Measurements from ENCODE around the gene PIK3R6.

Gene PIK3R6, protein sequence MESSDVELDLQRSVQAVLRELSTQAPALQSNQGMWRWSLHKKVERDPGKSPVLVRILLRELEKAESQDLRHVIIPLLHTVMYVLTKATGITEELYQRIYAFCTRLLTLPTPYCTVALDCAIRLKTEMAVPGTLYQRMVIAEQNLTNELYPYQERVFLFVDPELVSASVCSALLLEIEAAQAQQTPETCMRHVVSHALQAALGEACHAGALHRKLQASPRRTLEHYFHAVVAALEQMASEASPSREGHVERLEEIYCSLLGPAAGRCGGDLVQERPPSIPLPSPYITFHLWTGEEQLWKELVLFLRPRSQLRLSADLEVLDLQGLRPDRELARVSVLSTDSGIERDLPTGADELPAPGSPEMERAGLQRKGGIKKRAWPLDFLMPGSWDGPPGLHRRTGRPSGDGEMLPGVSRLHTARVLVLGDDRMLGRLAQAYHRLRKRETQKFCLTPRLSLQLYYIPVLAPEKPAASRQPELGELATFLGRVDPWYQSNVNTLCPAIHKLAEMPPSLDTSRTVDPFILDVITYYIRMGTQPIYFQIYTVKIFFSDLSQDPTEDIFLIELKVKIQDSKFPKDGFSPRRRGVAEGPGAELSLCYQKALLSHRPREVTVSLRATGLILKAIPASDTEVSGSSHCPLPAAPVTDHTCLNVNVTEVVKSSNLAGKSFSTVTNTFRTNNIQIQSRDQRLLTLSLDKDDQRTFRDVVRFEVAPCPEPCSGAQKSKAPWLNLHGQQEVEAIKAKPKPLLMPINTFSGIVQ

DNA sequence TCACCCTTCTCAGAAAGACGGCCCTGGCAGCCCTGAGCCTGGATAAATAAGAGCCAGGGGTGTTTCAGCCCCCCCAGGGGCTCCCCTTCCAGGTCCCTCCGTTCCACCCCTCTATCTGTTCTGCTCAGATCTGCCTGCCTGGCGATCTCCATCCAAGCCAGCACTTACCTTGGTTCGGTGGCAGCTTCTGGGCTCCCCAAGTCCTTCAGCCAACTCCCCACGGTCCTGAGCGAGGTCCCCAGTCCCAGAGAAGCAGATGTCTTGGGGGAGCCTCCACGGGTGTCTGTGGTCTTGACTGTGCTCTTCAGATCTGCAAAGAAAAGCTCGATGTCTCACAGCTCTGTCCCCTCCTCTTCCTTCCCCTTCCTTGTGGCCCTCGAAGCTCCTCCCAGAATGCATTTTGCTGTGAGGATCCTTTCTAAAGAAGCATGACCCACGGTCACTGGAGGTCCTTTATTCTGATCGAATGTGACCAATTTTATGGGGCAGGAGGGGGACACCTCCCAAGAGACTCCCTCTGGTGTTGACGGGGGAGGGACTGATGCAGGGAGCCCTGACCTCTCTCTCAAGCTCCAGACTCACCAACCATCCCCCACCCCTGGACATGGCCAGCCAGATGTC is at the start of gene PIK3R6:
Gene PIK3R6, minus strand, starts transcription at position 314 of the 621 bp plus-strand sequence. CDS start 17,880 bp downstream, outside the sequence.
- DNase-seq = peak; percentile 36

DNA sequence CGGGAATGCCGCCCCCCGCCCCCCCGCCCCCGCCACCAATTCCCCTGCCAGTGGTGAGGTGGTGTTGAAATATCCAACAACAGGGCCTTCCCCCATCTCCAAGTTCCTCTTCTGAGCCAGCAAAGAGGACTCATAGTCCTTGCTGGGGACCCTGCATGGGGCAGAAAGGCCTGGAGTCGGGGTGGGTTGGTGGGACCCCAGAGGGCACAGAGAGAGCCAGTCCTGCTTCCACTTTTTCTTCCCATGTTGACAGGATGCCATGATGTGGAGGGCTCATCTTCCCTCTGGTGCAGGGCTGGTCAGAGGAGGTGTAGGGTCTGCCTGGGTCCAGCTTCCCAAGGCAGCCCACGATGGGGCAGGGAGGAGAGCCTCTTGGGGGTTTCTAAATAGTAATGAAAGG is 49.0 kb upstream of the PIK3R6 start:
- DNase-seq = no peak

DNA sequence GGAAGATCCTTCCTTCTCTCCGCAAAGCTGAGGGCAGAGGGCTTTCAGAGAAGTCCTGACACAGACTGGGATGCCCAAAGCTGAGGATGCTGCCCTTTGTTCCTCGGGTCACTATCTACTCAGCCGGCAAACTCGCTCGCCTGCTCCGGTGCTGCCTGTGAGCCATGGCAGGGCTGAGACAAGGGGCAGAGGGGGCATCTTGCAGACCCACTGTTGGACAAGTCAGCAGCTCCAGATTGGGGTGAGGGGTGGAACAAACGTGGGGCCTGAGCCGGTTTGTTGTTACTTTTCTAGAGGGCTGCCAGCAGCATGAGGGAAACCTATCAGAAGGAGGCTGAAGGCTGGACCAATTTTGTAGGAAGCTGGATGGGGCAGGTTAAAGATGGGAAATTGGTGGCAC is 47.1 kb upstream of the PIK3R6 start:
- DNase-seq = no peak

DNA sequence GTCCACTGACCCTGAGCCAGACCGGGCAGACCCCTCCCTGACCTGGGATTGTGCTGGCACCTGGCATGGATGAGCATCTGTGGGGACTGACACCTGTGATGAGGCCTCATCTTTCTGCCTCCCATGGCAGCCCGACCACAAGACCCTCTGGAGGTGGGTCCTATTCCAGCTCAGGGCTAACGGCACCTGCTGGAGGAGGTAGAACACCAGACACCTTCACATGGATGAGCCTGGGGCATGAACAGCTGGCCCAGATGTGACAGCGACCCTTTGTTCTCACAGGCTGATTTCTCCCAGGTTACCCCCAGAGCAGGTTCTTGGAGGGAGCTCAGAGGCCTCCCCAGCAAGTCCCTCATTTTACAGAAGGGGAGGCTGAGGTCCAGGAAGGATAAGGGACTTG is 46.4 kb upstream of the PIK3R6 start:
- DNase-seq = no peak

DNA sequence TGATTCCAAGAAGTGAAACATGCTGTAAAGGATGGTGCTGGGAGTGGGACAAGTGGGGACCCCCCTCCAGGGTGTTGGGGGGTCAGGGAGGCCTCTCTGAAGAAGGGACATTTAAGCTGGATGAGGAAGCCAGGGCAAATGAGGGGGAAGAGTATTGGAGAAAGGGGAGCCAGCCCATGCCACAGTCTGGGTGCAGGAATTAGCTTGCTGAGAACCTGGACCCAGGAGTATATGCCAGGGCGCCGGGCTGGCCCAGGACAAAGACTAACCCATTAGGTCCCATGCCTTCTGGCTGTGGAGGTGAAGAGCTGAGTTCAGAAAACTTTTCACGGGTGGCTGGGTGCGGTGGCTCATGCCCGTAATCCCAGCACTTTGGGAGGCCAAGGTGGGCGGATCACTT is 45.6 kb upstream of the PIK3R6 start:
- DNase-seq = no peak

DNA sequence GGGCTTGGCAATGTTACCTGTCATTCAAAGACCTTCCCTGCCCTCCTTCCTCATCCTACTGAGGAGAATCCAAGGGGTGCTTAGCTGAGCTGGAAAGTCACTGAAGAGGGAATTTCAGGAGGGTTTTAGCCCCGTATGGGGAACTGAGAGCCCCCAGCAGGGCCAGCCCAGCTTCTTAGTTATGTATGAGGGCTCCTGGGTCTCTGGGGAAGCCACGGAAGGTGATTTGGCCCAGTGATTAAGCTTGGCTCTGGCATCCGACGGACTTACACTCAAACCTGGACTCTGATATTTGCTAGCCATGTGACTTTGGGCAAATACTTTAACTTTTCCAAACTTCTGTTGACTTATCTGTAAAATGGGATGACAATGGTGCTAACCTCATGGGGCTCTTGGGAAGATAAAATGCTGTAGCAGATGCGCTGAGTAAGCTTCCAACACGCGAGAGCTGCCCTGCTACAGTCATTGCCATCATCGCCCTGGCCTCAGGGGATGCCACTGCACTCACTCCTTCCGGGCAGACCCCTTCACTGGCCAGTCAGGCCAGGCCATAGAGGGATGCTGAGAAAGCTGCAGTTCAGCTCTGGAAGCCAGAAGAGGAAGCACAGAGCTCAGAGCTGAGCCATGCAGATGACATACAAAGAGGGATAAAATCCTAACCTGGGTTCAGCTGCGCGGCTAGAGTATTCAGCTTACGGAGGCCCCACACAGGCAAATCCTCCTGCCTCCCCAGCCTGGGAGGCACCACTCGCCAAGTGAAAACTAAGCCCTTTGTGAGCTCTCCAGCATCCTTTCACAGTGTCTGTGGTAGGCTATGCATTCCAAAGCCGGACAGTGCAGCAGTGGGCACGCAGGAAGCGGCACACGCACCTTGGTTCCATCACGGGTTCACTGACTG is 44.9 kb upstream of the PIK3R6 start:
- DNase-seq = no peak

DNA sequence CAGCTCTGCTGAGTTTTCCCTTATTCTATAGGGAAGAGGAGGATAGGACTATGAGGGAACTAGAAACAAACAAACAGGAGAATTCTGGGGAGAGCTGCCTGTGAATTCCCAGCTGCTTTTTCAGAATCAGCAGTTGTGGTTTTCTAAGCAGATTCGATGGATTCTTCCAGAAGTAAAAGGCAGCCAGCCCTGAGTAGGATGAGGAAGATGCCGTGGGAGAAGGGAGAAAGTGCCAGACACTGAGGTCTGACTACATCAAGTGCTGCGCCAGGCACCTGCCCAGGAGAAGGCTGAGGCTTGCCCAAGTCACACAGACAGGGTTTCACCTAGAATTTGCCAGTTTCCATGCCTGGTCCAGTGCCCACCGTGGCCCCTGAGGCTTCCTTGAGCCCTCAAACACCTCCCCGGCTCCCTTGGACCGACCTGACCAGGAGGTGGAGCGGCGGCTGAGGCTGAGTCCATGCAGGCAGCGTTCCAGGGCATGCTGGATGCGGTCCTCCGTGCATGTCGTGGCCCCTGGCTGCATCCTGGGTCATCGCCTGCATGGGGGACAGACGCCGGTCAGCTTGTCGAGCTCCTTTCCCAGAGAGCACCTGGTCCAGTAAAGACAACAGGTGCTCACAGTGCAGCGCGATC is 43.6 kb upstream of the PIK3R6 start:
- no peak for DNase-seq

DNA sequence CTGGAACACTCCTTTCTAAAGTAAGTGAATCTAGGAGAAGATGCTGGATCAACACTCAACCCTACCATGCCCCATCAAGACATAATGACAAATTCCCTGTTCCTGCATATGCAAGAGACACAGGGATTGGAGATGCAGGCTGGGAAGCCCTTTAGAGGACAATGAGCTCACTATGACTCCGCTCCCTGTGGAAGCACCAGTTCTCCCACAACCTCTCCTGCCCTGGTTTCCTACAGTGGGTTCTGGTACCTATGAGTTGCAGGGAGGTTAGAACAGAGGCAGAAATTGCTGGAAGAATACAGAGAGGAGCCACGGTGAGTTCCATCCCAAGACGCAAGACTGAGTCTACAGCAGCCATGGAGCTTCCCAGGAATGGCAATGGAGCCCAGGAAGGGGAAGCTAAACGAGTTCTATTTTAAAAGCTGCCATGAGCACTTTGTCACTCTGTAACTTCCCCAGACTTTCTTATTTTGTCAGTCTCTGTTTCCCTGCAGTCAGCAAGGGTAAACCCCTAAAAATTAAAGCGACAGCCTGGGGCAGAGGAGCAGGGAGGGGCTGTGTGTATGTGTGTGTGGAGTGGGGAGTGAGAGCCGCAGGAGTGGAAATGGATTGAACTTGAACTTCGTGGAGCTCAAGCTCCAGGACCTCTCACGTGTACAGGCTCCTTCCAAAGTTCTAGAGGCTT is 42.3 kb upstream of the PIK3R6 start:
- DNase-seq = no peak

DNA sequence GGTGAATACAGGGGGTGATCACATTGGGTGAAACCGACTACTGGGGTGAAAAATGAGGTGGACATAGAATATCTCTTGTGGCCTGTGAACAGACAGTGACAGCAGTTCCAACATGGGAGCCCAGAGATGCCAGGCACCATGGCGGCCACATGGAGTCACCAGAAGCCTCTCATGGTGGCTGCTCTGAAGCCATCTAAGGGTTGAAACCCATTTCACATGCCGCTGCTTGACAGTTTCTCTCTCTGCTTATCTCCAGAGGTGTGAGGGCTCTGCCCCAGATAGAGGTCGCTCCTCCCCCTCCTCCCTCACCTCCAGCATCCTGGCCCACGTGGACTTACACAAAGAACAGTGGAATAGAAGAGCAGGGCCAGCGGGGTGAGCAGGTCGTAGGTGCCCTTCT is 37.9 kb upstream of the PIK3R6 start:
- peak; percentile 38 for DNase-seq

DNA sequence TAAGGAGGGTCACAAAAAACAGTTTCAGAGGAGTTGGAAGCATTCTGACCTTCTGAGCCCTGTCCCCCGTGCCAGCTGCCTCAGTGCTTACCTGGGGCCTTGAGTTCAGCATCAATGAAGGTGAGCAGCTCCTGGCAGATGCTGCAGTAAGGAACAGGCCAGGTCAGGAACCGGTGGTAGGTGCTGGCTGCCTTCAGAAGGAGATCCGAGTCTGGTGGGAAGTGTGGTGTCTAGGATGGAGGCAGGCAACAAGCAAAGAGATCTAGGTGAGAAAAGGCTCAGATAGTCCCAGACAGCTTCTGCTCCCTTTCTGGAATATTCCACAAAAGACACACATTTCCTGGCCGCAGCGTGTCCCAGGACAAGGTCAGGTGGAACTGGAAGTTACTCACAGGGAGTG is 37.2 kb upstream of the PIK3R6 start:
- DNase-seq = no peak

DNA sequence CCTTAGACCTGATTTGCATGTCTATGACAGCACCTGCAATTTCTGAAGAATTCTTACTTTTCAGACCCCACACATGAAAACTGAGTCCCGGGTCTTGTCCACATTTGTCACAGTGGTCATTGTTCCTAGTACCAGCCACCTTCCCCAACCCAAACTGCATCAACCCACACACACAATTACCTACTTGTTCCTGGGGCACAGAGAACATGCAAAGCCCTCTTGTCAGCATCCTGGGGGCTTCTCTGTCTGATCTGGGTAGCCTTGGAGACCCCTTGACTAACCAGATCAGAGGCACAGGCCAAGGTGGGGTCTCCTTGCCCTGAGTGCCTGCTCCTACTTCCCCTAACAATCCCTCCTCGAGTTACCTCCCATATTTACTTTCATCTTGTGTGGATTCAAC is 36.7 kb upstream of the PIK3R6 start:
- DNase-seq = no peak

DNA sequence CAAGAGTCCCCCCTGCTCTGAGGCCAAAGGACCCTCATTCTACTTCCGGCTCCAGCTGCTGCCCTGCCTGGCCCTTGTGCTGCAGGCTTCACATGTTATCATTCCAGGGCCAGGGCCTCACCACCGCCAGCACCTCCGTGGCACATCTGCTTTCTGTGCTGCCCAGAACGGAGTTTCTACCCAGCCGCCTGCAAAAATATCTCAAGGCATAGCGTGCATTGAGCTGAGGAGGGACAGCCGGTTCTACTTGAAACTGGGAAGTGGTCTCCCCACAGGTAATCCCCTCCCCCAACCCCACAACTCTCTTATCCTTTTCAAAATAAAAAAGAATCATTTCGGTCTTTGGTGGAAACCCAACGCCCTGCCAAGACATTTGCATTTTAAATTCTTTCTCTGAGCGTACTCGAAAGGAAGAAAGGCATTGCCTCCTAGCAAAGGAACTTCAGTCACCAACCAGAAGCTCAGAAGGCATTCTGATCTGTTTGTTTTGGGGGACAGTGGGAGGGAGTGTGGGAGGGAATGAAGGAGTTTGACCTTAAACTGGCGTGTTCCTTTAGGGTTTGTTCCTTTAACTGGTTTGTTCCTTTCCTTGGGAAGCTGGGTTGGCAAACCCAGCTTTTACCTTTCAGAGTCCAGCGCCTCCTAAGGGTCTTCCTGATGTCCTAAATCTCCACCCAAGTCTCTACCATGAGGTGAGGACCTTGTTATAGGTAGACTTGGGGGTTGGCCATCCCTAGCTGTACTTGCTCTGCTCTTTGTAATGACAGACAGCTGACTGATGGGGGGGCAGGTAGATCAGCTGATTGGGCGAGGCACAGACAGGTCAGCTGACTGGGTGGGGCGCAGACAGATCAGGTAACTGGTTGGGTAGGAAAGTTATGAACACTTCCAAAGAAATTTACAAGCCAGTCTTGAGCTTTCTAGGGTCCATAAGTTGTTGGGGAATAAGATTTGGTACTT is 33.4 kb upstream of the PIK3R6 start:
- DNase-seq = peak; percentile 42

DNA sequence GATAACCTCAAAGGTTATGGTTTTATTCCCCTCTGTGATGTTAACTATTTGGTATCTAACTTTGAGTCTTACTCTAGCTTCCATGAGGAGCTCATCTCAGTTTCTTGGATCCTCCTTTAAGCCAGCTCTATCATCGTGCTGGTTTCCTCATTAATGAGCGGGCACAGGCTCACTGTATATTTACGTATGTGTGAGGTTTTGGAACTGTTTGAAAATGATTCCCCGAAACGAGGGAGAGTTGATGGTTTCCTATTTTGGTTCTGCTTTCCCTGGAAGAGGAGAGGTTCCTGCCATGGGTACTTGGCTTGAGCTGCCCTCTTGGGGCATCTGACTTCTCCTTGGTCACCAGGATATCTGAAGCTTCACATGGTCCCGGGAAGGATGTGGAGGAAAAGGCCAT is 32.7 kb upstream of the PIK3R6 start:
- DNase-seq = no peak

DNA sequence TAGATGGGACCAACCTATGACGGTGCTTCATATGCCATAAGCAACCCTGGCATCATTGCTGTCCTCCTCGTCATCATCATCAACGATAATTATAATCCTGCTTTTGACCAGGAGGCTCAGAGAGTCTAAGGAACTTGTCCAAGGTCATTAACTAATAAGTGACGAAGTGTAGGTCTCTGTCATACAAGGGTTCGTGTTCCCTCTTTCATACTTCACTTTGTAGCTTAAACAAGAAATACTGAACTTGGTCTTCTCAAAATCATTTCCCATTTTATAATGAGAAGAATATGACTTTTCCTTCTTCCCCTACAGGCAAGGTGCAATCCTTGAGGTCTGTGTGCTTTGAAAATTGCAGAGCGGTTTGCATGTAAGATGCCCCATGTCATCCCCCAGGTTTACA is 31.2 kb upstream of the PIK3R6 start:
- DNase-seq = no peak

DNA sequence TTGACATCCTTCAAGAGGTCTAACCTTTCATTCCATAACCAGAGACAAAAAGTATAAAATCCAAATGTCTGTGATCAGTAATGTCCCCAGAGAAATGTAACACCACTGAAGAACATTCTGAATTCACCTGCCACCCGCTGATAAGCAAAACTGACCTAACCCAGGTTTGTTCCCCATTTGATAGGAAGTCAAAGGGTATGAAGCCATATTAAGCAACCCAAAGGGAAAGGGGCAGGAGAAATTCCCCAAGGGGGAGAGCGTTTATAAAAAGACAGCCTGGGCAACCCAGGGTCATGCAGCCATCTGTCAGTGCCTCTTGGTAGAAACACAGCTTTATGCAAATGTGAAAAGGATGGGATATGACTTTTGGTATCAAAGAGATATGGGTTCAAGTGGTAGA is 30.7 kb upstream of the PIK3R6 start:
- no peak for DNase-seq

DNA sequence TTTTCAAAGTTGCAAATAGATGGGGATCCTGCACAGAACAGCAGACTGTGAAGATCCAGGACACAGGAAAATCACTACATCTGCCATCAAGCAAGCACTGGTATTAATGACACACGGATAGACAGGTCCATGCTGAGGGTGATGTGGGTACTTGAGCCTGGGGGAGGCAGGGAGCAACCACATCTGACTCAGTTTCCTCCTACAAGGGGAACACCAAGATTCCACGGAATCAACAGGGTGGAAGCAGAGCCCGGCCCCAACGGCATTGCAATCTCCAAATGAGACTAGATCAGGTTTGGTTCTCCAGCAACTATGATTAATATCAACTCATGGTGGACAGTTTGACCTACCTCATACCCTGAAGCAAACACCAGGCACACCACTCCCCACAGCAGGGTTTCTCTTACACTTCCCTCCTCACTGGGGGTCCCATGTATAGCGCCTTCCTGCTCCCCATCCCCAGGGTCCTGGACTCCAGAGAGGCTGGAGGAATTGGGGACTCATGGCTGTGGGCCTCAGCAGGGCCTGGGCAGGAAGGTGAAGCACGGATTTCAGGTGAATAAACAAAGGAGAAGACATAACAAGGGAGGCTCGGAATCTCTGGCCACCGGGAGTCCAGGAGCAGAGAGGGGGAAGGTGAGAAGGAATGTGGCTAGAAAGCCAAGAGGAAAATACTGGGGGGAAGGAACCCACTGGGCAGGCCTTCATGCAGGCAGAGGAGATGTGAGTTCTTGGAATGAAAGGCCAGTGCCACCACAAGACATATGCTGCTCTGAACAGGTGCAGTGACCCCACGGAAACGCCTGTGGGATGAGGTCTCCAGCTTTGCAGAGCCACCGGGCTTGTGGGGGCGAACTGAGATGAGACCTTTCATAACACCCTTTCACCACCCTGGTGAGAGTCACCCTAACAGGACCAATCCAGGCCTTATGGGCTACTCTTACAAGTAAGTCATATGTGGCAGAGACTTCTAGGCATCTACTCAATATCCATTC is 29.5 kb upstream of the PIK3R6 start:
- DNase-seq = no peak

DNA sequence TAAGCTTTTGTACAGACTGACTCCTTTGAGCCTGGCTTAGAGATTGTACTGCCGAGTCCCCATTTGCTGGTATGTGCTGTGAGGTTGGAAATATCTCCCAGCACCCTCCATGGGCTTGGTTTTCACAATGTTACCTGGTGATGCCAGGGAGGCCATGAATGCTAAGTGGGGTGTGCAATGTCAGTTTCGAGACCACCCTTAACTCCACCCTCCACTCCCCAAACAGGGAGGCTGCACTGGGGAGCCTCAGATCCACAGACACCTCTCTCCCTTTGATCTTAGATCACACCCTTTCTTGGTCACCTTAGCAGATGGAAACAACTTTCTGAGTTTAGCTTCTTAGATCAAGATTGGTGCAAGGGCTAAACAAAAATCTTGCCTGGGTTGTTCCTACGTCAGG is 28.6 kb upstream of the PIK3R6 start:
- DNase-seq = no peak

DNA sequence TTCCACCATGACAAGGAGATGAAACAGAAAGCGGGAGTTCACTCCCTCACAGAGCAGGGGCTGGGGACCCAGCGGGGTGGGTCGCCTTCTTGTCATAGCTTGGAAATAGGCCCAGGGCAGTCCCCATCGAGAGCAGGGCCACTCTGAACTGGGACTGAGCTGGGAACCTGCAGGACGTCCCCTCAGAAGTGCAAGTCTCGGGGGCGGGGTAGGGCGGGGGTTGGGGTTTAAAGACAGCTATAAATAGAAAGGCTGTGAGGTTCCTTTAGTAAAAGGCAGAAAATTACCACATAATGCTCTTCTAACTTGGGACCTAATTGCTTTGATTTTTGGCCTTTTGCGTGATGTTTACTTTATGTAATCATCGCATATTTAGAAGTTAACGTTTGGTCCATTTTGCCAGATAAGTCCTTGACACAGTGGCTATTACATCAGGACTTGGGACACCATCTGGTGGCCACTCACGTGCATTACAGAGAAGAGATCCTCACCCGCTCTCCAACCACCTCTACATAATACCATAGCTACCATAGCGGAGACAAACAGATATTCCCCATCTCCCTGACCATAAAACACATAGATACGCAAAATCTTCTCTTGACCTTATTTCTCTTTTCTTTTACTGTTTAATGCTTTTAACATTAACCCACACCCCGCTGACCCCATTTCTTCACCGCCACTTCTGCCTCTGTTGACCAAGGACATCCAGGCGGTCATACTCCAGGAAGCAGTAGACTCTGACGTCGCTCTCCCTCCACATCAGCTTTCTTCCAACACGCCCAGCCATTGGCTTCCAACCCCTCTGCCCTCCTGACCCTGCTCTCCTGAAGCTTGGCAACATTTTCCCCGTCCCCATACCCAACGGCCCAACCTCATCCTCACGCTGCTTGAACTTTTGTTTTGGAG is 27.5 kb upstream of the PIK3R6 start:
- peak; percentile 70 for DNase-seq
